ENCODE data around the gene DENND4C.
A peak's percentile ranks its signal among the peaks of the same experiment; 100 is the strongest.
"Not testable (repeated sequence)": the region's sequence is repeated elsewhere in the genome, so short reads cannot be mapped to it uniquely, and the experiment has no call there.

The DENND4C gene

GRCh38 chr9:19265602-19266001 lies 35.1 kb downstream of the DENND4C start:
- H3K27ac ChIP-seq (ENCODE audit: insufficient read depth in 1 of 2, low read depth in 1 of 2, low read length in 2 of 2, poor library complexity in 1 of 2, severe bottlenecking in 2 of 2); H3K9me3 ChIP-seq (ENCODE audit: control extremely low read depth in 1 of 5, control insufficient read depth in 4 of 5, insufficient read depth in 2 of 5, low read depth in 1 of 5, low read length in 4 of 5); DNase-seq; H3K4me1 ChIP-seq (ENCODE audit: control extremely low read depth in 1 of 4, control insufficient read depth in 4 of 4, insufficient read depth in 4 of 4, low read length in 3 of 4); POLR2A ChIA-PET; H3K4me3 ChIP-seq (ENCODE audit: control insufficient read depth in 1 of 7, extremely low read depth in 1 of 7, insufficient read depth in 4 of 7, low read depth in 2 of 7, low read length in 6 of 7); H3K27me3 ChIP-seq (replicated peaks in 2 of 5; ENCODE audit: control insufficient read depth in 4 of 5, insufficient read depth in 5 of 5, low read length in 4 of 5); CTCF ChIA-PET; H3K36me3 ChIP-seq (ENCODE audit: control insufficient read depth in 4 of 4, insufficient read depth in 4 of 4, low read length in 3 of 4): not testable (repeated sequence)
- WGBS (ENCODE audit: insufficient coverage) = no CpG with 5 or more reads among the region's 4 CpGs

- H3K27ac ChIP-seq (ENCODE audit: insufficient read depth in 1 of 2, low read depth in 1 of 2, low read length in 2 of 2, poor library complexity in 1 of 2, severe bottlenecking in 2 of 2); CTCF ChIA-PET; H3K27me3 ChIP-seq (replicated peaks in 2 of 5; ENCODE audit: control insufficient read depth in 4 of 5, insufficient read depth in 5 of 5, low read length in 4 of 5); POLR2A ChIA-PET; H3K4me1 ChIP-seq (ENCODE audit: control extremely low read depth in 1 of 4, control insufficient read depth in 4 of 4, insufficient read depth in 4 of 4, low read length in 3 of 4); H3K36me3 ChIP-seq (ENCODE audit: control insufficient read depth in 4 of 4, insufficient read depth in 4 of 4, low read length in 3 of 4); H3K4me3 ChIP-seq (ENCODE audit: control insufficient read depth in 1 of 7, extremely low read depth in 1 of 7, insufficient read depth in 4 of 7, low read depth in 2 of 7, low read length in 6 of 7); H3K9me3 ChIP-seq (ENCODE audit: control extremely low read depth in 1 of 5, control insufficient read depth in 4 of 5, insufficient read depth in 2 of 5, low read depth in 1 of 5, low read length in 4 of 5): not testable (repeated sequence)
- DNase-seq = peak in 1 of 3 donors; percentile 5
- WGBS (ENCODE audit: insufficient coverage) = 92% methylated on average over 2 of the region's 3 CpGs
These were observed 36.4 kb downstream of the DENND4C start for GRCh38 chr9:19266778-19267384.

- POLR2A ChIA-PET = interaction anchor here (0.6 kb wide), 1 partner anchor 303 kb away, joined by 5 read pairs; no protein-coding TSS in a partner anchor
- H3K27ac ChIP-seq (ENCODE audit: insufficient read depth in 1 of 2, low read depth in 1 of 2, low read length in 2 of 2, poor library complexity in 1 of 2, severe bottlenecking in 2 of 2) = no peak overlapping the region
- H3K4me3 ChIP-seq (ENCODE audit: control insufficient read depth in 1 of 7, extremely low read depth in 1 of 7, insufficient read depth in 4 of 7, low read depth in 2 of 7, low read length in 6 of 7) = no peak overlapping the region
- no peaks in the 10 kb centered on the region for H3K4me1 ChIP-seq (ENCODE audit: control extremely low read depth in 1 of 4, control insufficient read depth in 4 of 4, insufficient read depth in 4 of 4, low read length in 3 of 4)
- CTCF ChIA-PET = interaction anchor here (1.0 kb wide), 3 partner anchors 18 to 188 kb away, joined by 3 read pairs; no protein-coding TSS in a partner anchor
- no peaks in the 10 kb centered on the region for H3K27me3 ChIP-seq (replicated peaks in 2 of 5; ENCODE audit: control insufficient read depth in 4 of 5, insufficient read depth in 5 of 5, low read length in 4 of 5)
- WGBS (ENCODE audit: insufficient coverage) = no CpG with 5 or more reads among the region's 1 CpG
- H3K9me3 ChIP-seq (ENCODE audit: control extremely low read depth in 1 of 5, control insufficient read depth in 4 of 5, insufficient read depth in 2 of 5, low read depth in 1 of 5, low read length in 4 of 5) = peaks cover 0 to 8% (median 3%) of the 10 kb centered on the region in 5 experiments
- DNase-seq = no peak
- peaks cover 0 to 6% (median 2%) of the 10 kb centered on the region in 4 experiments for H3K36me3 ChIP-seq (ENCODE audit: control insufficient read depth in 4 of 4, insufficient read depth in 4 of 4, low read length in 3 of 4)
These were observed 39.1 kb downstream of the DENND4C start for GRCh38 chr9:19269582-19269981.

- H3K27me3 ChIP-seq (replicated peaks in 2 of 5; ENCODE audit: control insufficient read depth in 4 of 5, insufficient read depth in 5 of 5, low read length in 4 of 5) = no peaks in the 10 kb centered on the region
- ChIA-PET CTCF (no interaction called here), POLR2A (no interaction called here)
These were observed 40.0 kb downstream of the DENND4C start for GRCh38 chr9:19270421-19270949.

GRCh38 chr9:19271081-19271480 lies 40.6 kb downstream of the DENND4C start:
- WGBS (ENCODE audit: insufficient coverage) = 100% methylated on average over 4 of the region's 4 CpGs
- H3K27ac ChIP-seq (ENCODE audit: insufficient read depth in 1 of 2, low read depth in 1 of 2, low read length in 2 of 2, poor library complexity in 1 of 2, severe bottlenecking in 2 of 2) = no peak overlapping the region
- H3K9me3 ChIP-seq (ENCODE audit: control extremely low read depth in 1 of 5, control insufficient read depth in 4 of 5, insufficient read depth in 2 of 5, low read depth in 1 of 5, low read length in 4 of 5) = peaks cover 0 to 8% (median 3%) of the 10 kb centered on the region in 5 experiments
- no peak overlapping the region for H3K4me3 ChIP-seq (ENCODE audit: control insufficient read depth in 1 of 7, extremely low read depth in 1 of 7, insufficient read depth in 4 of 7, low read depth in 2 of 7, low read length in 6 of 7)
- CTCF ChIA-PET = no interaction called here
- POLR2A ChIA-PET = no interaction called here
- peaks cover 1 to 6% (median 3%) of the 10 kb centered on the region in 4 experiments for H3K36me3 ChIP-seq (ENCODE audit: control insufficient read depth in 4 of 4, insufficient read depth in 4 of 4, low read length in 3 of 4)
- DNase-seq = no peak
- H3K4me1 ChIP-seq (ENCODE audit: control extremely low read depth in 1 of 4, control insufficient read depth in 4 of 4, insufficient read depth in 4 of 4, low read length in 3 of 4) = no peaks in the 10 kb centered on the region
- H3K27me3 ChIP-seq (replicated peaks in 2 of 5; ENCODE audit: control insufficient read depth in 4 of 5, insufficient read depth in 5 of 5, low read length in 4 of 5) = no peaks in the 10 kb centered on the region

More at GRCh38 chr9:19270421-19270949, 40.0 kb downstream of the DENND4C start:
- WGBS (ENCODE audit: insufficient coverage) = no CpG with 5 or more reads among the region's 1 CpG
- H3K36me3 ChIP-seq (ENCODE audit: control insufficient read depth in 4 of 4, insufficient read depth in 4 of 4, low read length in 3 of 4) = peaks cover 0 to 6% (median 2%) of the 10 kb centered on the region in 4 experiments
- no peak overlapping the region for H3K4me3 ChIP-seq (ENCODE audit: control insufficient read depth in 1 of 7, extremely low read depth in 1 of 7, insufficient read depth in 4 of 7, low read depth in 2 of 7, low read length in 6 of 7)
- H3K4me1 ChIP-seq (ENCODE audit: control extremely low read depth in 1 of 4, control insufficient read depth in 4 of 4, insufficient read depth in 4 of 4, low read length in 3 of 4) = no peaks in the 10 kb centered on the region
- H3K9me3 ChIP-seq (ENCODE audit: control extremely low read depth in 1 of 5, control insufficient read depth in 4 of 5, insufficient read depth in 2 of 5, low read depth in 1 of 5, low read length in 4 of 5) = peaks cover 0 to 8% (median 3%) of the 10 kb centered on the region in 5 experiments
- H3K27ac ChIP-seq (ENCODE audit: insufficient read depth in 1 of 2, low read depth in 1 of 2, low read length in 2 of 2, poor library complexity in 1 of 2, severe bottlenecking in 2 of 2) = no peak overlapping the region
- DNase-seq = no peak

- POLR2A ChIA-PET = no interaction called here
- H3K9me3 ChIP-seq (ENCODE audit: control extremely low read depth in 1 of 5, control insufficient read depth in 4 of 5, insufficient read depth in 2 of 5, low read depth in 1 of 5, low read length in 4 of 5) = no peaks in the 10 kb centered on the region
- peaks cover 0 to 3% (median 1%) of the 10 kb centered on the region in 4 experiments for H3K36me3 ChIP-seq (ENCODE audit: control insufficient read depth in 4 of 4, insufficient read depth in 4 of 4, low read length in 3 of 4)
- no peaks in the 10 kb centered on the region for H3K4me1 ChIP-seq (ENCODE audit: control extremely low read depth in 1 of 4, control insufficient read depth in 4 of 4, insufficient read depth in 4 of 4, low read length in 3 of 4)
- no peak overlapping the region for H3K4me3 ChIP-seq (ENCODE audit: control insufficient read depth in 1 of 7, extremely low read depth in 1 of 7, insufficient read depth in 4 of 7, low read depth in 2 of 7, low read length in 6 of 7)
- H3K27ac ChIP-seq (ENCODE audit: insufficient read depth in 1 of 2, low read depth in 1 of 2, low read length in 2 of 2, poor library complexity in 1 of 2, severe bottlenecking in 2 of 2) = no peak overlapping the region
- CTCF ChIA-PET = interaction anchor here (1.5 kb wide), 1 partner anchor 38 kb away, joined by 4 read pairs; no protein-coding TSS in a partner anchor
- no peaks in the 10 kb centered on the region for H3K27me3 ChIP-seq (replicated peaks in 2 of 5; ENCODE audit: control insufficient read depth in 4 of 5, insufficient read depth in 5 of 5, low read length in 4 of 5)
- DNase-seq = no peak
These were observed 51.3 kb downstream of the DENND4C start for GRCh38 chr9:19281801-19282200.

- ChIA-PET CTCF (interaction anchor here (1.4 kb wide), 1 partner anchor 9 kb away, joined by 4 read pairs; no protein-coding TSS in a partner anchor), POLR2A (no interaction called here)
- Histone ChIP-seq H3K36me3 (ENCODE audit: control insufficient read depth in 4 of 4, insufficient read depth in 4 of 4, low read length in 3 of 4) (peaks cover 0 to 8% (median 3%) of the 10 kb centered on the region in 4 experiments), H3K4me3 (ENCODE audit: control insufficient read depth in 1 of 7, extremely low read depth in 1 of 7, insufficient read depth in 4 of 7, low read depth in 2 of 7, low read length in 6 of 7) (no peak overlapping the region), H3K4me1 (ENCODE audit: control extremely low read depth in 1 of 4, control insufficient read depth in 4 of 4, insufficient read depth in 4 of 4, low read length in 3 of 4) (no peaks in the 10 kb centered on the region), H3K9me3 (ENCODE audit: control extremely low read depth in 1 of 5, control insufficient read depth in 4 of 5, insufficient read depth in 2 of 5, low read depth in 1 of 5, low read length in 4 of 5) (no peaks in the 10 kb centered on the region), H3K27me3 (replicated peaks in 2 of 5; ENCODE audit: control insufficient read depth in 4 of 5, insufficient read depth in 5 of 5, low read length in 4 of 5) (no peaks in the 10 kb centered on the region), H3K27ac (ENCODE audit: insufficient read depth in 1 of 2, low read depth in 1 of 2, low read length in 2 of 2, poor library complexity in 1 of 2, severe bottlenecking in 2 of 2) (no peak overlapping the region)
- DNase-seq = no peak
- WGBS (ENCODE audit: insufficient coverage) = 97% methylated on average over 4 of the region's 5 CpGs
These were observed 52.7 kb downstream of the DENND4C start for GRCh38 chr9:19283072-19283710.
